ENCODE results near the gene MAPK7.

MAPK7 gene

GRCh38 chr17:19377602-19378415, 489 bp upstream of the MAPK7 start (continued):
- TF ChIP-seq YY2 (tag by site-specific recombination; IDR thresholded peaks at IDR 0.05) = peak; percentile 60; the same call in 1 of the 2 replicates
- TF ChIP-seq ZNF560 (tag by site-specific recombination; IDR thresholded peaks at IDR 0.05; ENCODE audit: borderline replicate concordance) = no peak
- no peak for TF ChIP-seq ZNF221 (tag by site-specific recombination; IDR thresholded peaks at IDR 0.05; ENCODE audit: borderline replicate concordance)
- TF ChIP-seq ZNF37A (tag by site-specific recombination; IDR thresholded peaks at IDR 0.05) = no peak
- TF ChIP-seq ZNF169 (tag by site-specific recombination; IDR thresholded peaks at IDR 0.05) = no peak
- TF ChIP-seq, protein P1, sequence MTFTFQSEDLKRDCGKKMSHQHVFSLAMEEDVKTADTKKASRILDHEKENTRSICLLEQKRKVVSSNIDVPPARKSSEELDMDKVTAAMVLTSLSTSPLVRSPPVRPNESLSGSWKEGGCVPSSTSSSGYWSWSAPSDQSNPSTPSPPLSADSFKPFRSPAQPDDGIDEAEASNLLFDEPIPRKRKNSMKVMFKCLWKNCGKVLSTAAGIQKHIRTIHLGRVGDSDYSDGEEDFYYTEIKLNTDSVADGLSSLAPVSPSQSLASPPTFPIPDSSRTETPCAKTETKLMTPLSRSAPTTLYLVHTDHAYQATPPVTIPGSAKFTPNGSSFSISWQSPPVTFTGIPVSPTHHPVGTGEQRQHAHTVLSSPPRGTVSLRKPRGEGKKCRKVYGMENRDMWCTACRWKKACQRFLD (tag by site-specific recombination; IDR thresholded peaks at IDR 0.05) = no peak
- TF ChIP-seq ZNF155 (tag by site-specific recombination; IDR thresholded peaks at IDR 0.05) = no peak
- no peak for TF ChIP-seq ZNF223 (tag by site-specific recombination; IDR thresholded peaks at IDR 0.05)
- no peak for TF ChIP-seq ZNF792 (tag by site-specific recombination; IDR thresholded peaks at IDR 0.05)
- TF ChIP-seq ZNF211 (tag by site-specific recombination; IDR thresholded peaks at IDR 0.05; ENCODE audit: low read depth) = no peak
- peak; percentile 92 for TF ChIP-seq ZNF449 (tag by site-specific recombination; IDR thresholded peaks at IDR 0.05)
- no peak for TF ChIP-seq ZNF19 (tag by site-specific recombination; IDR thresholded peaks at IDR 0.05; ENCODE audit: low read depth)
- TF ChIP-seq, protein P2, sequence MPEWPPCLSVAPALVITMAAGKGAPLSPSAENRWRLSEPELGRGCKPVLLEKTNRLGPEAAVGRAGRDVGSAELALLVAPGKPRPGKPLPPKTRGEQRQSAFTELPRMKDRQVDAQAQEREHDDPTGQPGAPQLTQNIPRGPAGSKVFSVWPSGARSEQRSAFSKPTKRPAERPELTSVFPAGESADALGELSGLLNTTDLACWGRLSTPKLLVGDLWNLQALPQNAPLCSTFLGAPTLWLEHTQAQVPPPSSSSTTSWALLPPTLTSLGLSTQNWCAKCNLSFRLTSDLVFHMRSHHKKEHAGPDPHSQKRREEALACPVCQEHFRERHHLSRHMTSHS (tag by site-specific recombination; IDR thresholded peaks at IDR 0.05) = no peak
- TF ChIP-seq IKZF3 (tag by site-specific recombination; IDR thresholded peaks at IDR 0.05) = peak; percentile 99
- peak; percentile 73 for TF ChIP-seq ZXDB (tag by site-specific recombination; IDR thresholded peaks at IDR 0.05)
- no peak for TF ChIP-seq GLI4 (tag by site-specific recombination; IDR thresholded peaks at IDR 0.05)
- no peak; the same call in 1 of the 2 replicates for TF ChIP-seq PRDM10 (tag by site-specific recombination; IDR thresholded peaks at IDR 0.05)
- no peak for TF ChIP-seq PRDM1 (tag by site-specific recombination; IDR thresholded peaks at IDR 0.05)
- no peak for TF ChIP-seq ZNF184 (tag by site-specific recombination; IDR thresholded peaks at IDR 0.05)
- TF ChIP-seq ZNF548 (tag by site-specific recombination; IDR thresholded peaks at IDR 0.05) = no peak
- TF ChIP-seq KLF1 (tag by site-specific recombination; IDR thresholded peaks at IDR 0.05) = peak; percentile 79
- TF ChIP-seq ZNF561 (tag by site-specific recombination; IDR thresholded peaks at IDR 0.05; ENCODE audit: borderline replicate concordance) = no peak; the same call in 1 of the 2 replicates
- no peak for TF ChIP-seq ZNF354C (tag by site-specific recombination; IDR thresholded peaks at IDR 0.05; ENCODE audit: borderline replicate concordance, low read depth)
- no peak for TF ChIP-seq ZNF785 (tag by site-specific recombination; IDR thresholded peaks at IDR 0.05)
- TF ChIP-seq ZNF791 (tag by site-specific recombination; IDR thresholded peaks at IDR 0.05) = no peak
- no peak for TF ChIP-seq ZFP69B (tag by site-specific recombination; IDR thresholded peaks at IDR 0.05)
- TF ChIP-seq, protein P3, sequence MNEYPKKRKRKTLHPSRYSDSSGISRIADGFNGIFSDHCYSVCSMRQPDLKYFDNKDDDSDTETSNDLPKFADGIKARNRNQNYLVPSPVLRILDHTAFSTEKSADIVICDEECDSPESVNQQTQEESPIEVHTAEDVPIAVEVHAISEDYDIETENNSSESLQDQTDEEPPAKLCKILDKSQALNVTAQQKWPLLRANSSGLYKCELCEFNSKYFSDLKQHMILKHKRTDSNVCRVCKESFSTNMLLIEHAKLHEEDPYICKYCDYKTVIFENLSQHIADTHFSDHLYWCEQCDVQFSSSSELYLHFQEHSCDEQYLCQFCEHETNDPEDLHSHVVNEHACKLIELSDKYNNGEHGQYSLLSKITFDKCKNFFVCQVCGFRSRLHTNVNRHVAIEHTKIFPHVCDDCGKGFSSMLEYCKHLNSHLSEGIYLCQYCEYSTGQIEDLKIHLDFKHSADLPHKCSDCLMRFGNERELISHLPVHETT (tag by site-specific recombination; IDR thresholded peaks at IDR 0.05) = peak; percentile 91
- TF ChIP-seq ZNF654 (tag by site-specific recombination; IDR thresholded peaks at IDR 0.05; ENCODE audit: low read depth) = no peak
- no peak for TF ChIP-seq EGR2 (tag by site-specific recombination; IDR thresholded peaks at IDR 0.05; ENCODE audit: low read depth)
- peak; percentile 51 for TF ChIP-seq KLF9 (tag by site-specific recombination; IDR thresholded peaks at IDR 0.05; ENCODE audit: low read depth)
- peak; percentile 35; the same call in 1 of the 2 replicates for TF ChIP-seq ZNF324 (tag by site-specific recombination; IDR thresholded peaks at IDR 0.05)
- TF ChIP-seq ZNF335 (tag by site-specific recombination; conservative IDR thresholded peaks at IDR 0.05) = peak; percentile 68
- TF ChIP-seq KLF10 (tag by site-specific recombination; IDR thresholded peaks at IDR 0.05) = peak; percentile 76
- TF ChIP-seq ZSCAN30 (tag by site-specific recombination; IDR thresholded peaks at IDR 0.05) = peak; percentile 67
